CD14-positive monocyte (primary cell): ENCODE results near the gene RPTOR. TPM values are rescaled to one million over a fixed set of nuclear protein-coding genes. Genes with fewer than 3 reads are reported as not detected.

ENCODE experiments used
- DNase-seq, 3 donors: peaks; one replicate each; pipeline ENCODE4 v3.0.0-alpha.2; 2011 to 2022
- H2AFZ ChIP-seq: 2 replicates; pipeline ENCODE4 v1.6.0; 2012; ENCODE audit warnings: mild to moderate bottlenecking, low read depth, low read length, inconsistent platforms; ENCODE audit not compliant: insufficient read depth, poor library complexity, severe bottlenecking
- H3K27ac ChIP-seq, 2 donors: 1 replicate in 1 of 2; 2 replicates in 1 of 2; pipeline ENCODE4 v1.5.1; 2012 to 2013; ENCODE audit warnings: low read length in 2 of 2, control low read depth in 1 of 2, inconsistent platforms in 1 of 2, low read depth in 1 of 2, mild to moderate bottlenecking in 1 of 2
- H3K27me3 ChIP-seq, 2 donors: one replicate each; pipeline versions ENCODE4 v1.6.0 to v1.6.1; 2011 to 2013; ENCODE audit warnings: low read length in 2 of 2; ENCODE audit not compliant: control insufficient read depth in 2 of 2, insufficient read depth in 2 of 2
- H3K36me3 ChIP-seq, 2 donors: replicated peaks in 1 of 2; 1 replicate in 1 of 2; 2 replicates in 1 of 2; pipeline versions ENCODE4 v1.5.1 to v1.6.1; 2012 to 2013; ENCODE audit warnings: low read length in 2 of 2, control low read depth in 1 of 2, inconsistent platforms in 1 of 2, mild to moderate bottlenecking in 1 of 2; ENCODE audit not compliant: insufficient read depth in 2 of 2, control insufficient read depth in 1 of 2
- H3K4me1 ChIP-seq, 2 donors: 1 replicate in 1 of 2; 2 replicates in 1 of 2; pipeline versions ENCODE4 v1.5.1 to v1.6.1; 2012 to 2013; ENCODE audit warnings: low read length in 2 of 2, control low read depth in 1 of 2, inconsistent platforms in 1 of 2, mild to moderate bottlenecking in 1 of 2, moderate library complexity in 1 of 2; ENCODE audit not compliant: insufficient read depth in 2 of 2, control insufficient read depth in 1 of 2
- H3K4me2 ChIP-seq: replicated peaks from 2 replicates; pipeline ENCODE3; 2012; ENCODE audit warnings: low read length, moderate library complexity, mild to moderate bottlenecking; ENCODE audit not compliant: poor library complexity, severe bottlenecking; ENCODE audit errors: extremely low read depth
- H3K4me3 ChIP-seq, 3 experiments: fragments of 200-600 bp in 1 of 3; sonication (generic) in 1 of 3; replicated peaks in 1 of 3; 1 replicate in 2 of 3; 2 replicates in 1 of 3; pipeline ENCODE4 v1.5.1; 2011 to 2013; ENCODE audit warnings: low read length in 3 of 3, mild to moderate bottlenecking in 3 of 3, control low read depth in 2 of 3, low read depth in 2 of 3, inconsistent platforms in 1 of 3, moderate library complexity in 1 of 3
- H3K79me2 ChIP-seq: 2 replicates; pipeline ENCODE4 v1.6.0; 2012; ENCODE audit warnings: mild to moderate bottlenecking, control low read depth, inconsistent platforms, low read length, moderate library complexity; ENCODE audit not compliant: insufficient read depth
- H3K9ac ChIP-seq: 2 replicates; pipeline ENCODE4 v1.6.0; 2017; ENCODE audit warnings: low read length, mild to moderate bottlenecking; ENCODE audit not compliant: insufficient read depth, poor library complexity, severe bottlenecking
- H3K9me3 ChIP-seq, 2 donors: replicated peaks in 1 of 2; 1 replicate in 1 of 2; 2 replicates in 1 of 2; pipeline versions ENCODE4 v1.5.1 to v1.6.1; 2012 to 2013; ENCODE audit warnings: low read length in 2 of 2, control low read depth in 1 of 2; ENCODE audit not compliant: control insufficient read depth in 1 of 2, insufficient read depth in 1 of 2
- H4K20me1 ChIP-seq: 2 replicates; pipeline ENCODE4 v1.6.0; 2012; ENCODE audit warnings: mild to moderate bottlenecking, low read length, control low read depth, moderate library complexity; ENCODE audit not compliant: insufficient read depth
- H3K27ac Mint-ChIP-seq, 7 donors: one replicate each; pipeline ENCODE4 v1.8.0; 2020; ENCODE audit warnings: mild to moderate bottlenecking in 7 of 7, mixed read lengths in 7 of 7, moderate library complexity in 6 of 7, inconsistent platforms in 2 of 7
- H3K27me3 Mint-ChIP-seq, 3 donors: one replicate each; pipeline ENCODE4 v1.8.0; 2021 to 2022; ENCODE audit warnings: low read depth in 3 of 3, mild to moderate bottlenecking in 3 of 3, mixed read lengths in 3 of 3, moderate library complexity in 3 of 3, inconsistent platforms in 1 of 3
- H3K36me3 Mint-ChIP-seq, 2 donors: one replicate each; pipeline ENCODE4 v1.8.0; 2020; ENCODE audit warnings: mixed read lengths in 2 of 2, inconsistent platforms in 1 of 2, mild to moderate bottlenecking in 1 of 2
- H3K4me1 Mint-ChIP-seq: one replicate; pipeline ENCODE4 v1.8.0; 2020; ENCODE audit warnings: mild to moderate bottlenecking, mixed read lengths
- H3K4me3 Mint-ChIP-seq, 2 donors: one replicate each; pipeline ENCODE4 v1.8.0; 2020; ENCODE audit warnings: mild to moderate bottlenecking in 2 of 2, mixed read lengths in 2 of 2, moderate library complexity in 1 of 2
- H3K9me3 Mint-ChIP-seq, 7 donors: one replicate each; pipeline ENCODE4 v1.8.0; 2020 to 2022; ENCODE audit warnings: mixed read lengths in 7 of 7, mild to moderate bottlenecking in 6 of 7, moderate library complexity in 6 of 7, inconsistent platforms in 2 of 7
- CTCF ChIP-seq: fragments of 200-600 bp; IDR thresholded peaks from one replicate; pipeline ENCODE4 v1.8.0; 2022; ENCODE audit warnings: antibody characterized with exemption, mild to moderate bottlenecking
- WGBS: methylation state at CpG from one replicate; pipeline ENCODE4 v1.1.5; 2013; ENCODE audit warnings: missing lambda C conversion rate; ENCODE audit not compliant: insufficient coverage; 5-methylcytosine and 5-hydroxymethylcytosine counted together
- intact Hi-C, 2 donors: fragments of 100-400 bp; cut with micrococcal nuclease; formaldehyde crosslinking; loops; one replicate each; pipeline versions ENCODE4 v1.15.0 to v1.15.1; 2023
- polyA plus RNA-seq, 3 donors: library from polyadenylated mRNA; depleted of rRNA in 1 of 3; unstranded in 2 of 3; stranded (reverse) in 1 of 3; fragments of 300-500 nt in 2 of 3; fragments of >200 nt in 1 of 3; fragmentation: Illumina TruSeq in 2 of 3; gene quantifications; 1 replicate in 2 of 3; 2 replicates in 1 of 3; pipeline ENCODE4 v1.2.3, GENCODE V29; 2012 to 2021

RPTOR gene
- polyA plus RNA-seq, 3 donors = 1.1 to 8.7 (median 2.6) TPM

GRCh38 chr17:80523956-80524712, 20.5 kb upstream of the RPTOR start:
- H3K27me3 ChIP-seq = no peaks in the 10 kb centered on the region
- no peaks in the 10 kb centered on the region for H3K4me1 Mint-ChIP-seq

More at GRCh38 chr17:80523956-80524712, 20.5 kb upstream of the RPTOR start:
- DNase-seq = no peak
- Histone ChIP-seq H3K79me2 (no peaks in the 10 kb centered on the region), H4K20me1 (no peaks in the 10 kb centered on the region), H3K36me3 (no peaks in the 10 kb centered on the region), H3K27ac (no peak overlapping the region), H3K4me1 (no peaks in the 10 kb centered on the region), H3K4me3 (no peak overlapping the region), H2AFZ (no peak overlapping the region), H3K4me2 (no peak overlapping the region), H3K9me3 (no peaks in the 10 kb centered on the region), H3K9ac (no peak overlapping the region)
- 88% methylated on average over 6 of the region's 16 CpGs for WGBS
- H3K27ac Mint-ChIP-seq = no peak overlapping the region
- no peaks in the 10 kb centered on the region for H3K36me3 Mint-ChIP-seq
- TF ChIP-seq CTCF = no peak
- peaks cover 0 to 2% (median 0%) of the 10 kb centered on the region in 7 donors for H3K9me3 Mint-ChIP-seq
- intact Hi-C loops = no loop called here
- peaks cover 21 to 29% (median 27%) of the 10 kb centered on the region in 3 donors for H3K27me3 Mint-ChIP-seq
- no peak overlapping the region for H3K4me3 Mint-ChIP-seq
